Nephron (organoid): ENCODE results near the gene PI4K2A.

Experiments
- H3K27ac Mint-ChIP-seq, 3 experiments: 2 replicates each; pipeline ENCODE4 v1.8.0; 2020; ENCODE audit warnings: mixed read lengths in 3 of 3, mild to moderate bottlenecking in 2 of 3, moderate library complexity in 1 of 3
- H3K27me3 Mint-ChIP-seq: 2 replicates; pipeline ENCODE4 v1.8.0; 2021; ENCODE audit warnings: low read depth, mild to moderate bottlenecking, moderate library complexity, mixed read lengths
- H3K36me3 Mint-ChIP-seq: 2 replicates; pipeline ENCODE4 v1.8.0; 2020; ENCODE audit warnings: low read depth, mixed read lengths
- H3K4me1 Mint-ChIP-seq: 2 replicates; pipeline ENCODE4 v1.8.0; 2020; ENCODE audit warnings: mixed read lengths
- H3K4me3 Mint-ChIP-seq, 3 experiments: 2 replicates each; pipeline ENCODE4 v1.8.0; 2020; ENCODE audit warnings: mild to moderate bottlenecking in 3 of 3, mixed read lengths in 3 of 3, moderate library complexity in 2 of 3
- H3K9me3 Mint-ChIP-seq: 2 replicates; pipeline ENCODE4 v1.8.0; 2020; ENCODE audit warnings: mixed read lengths
- TF ChIP-seq, protein P1 (sequence below), 3 experiments: fragments of 200-600 bp; sonication (generic); IDR thresholded peaks; one replicate each; pipeline ENCODE4 v1.5.0; 2021; ENCODE audit warnings: antibody characterized with exemption in 3 of 3; ENCODE audit not compliant: unreplicated experiment in 3 of 3

Gene PI4K2A

DNA sequence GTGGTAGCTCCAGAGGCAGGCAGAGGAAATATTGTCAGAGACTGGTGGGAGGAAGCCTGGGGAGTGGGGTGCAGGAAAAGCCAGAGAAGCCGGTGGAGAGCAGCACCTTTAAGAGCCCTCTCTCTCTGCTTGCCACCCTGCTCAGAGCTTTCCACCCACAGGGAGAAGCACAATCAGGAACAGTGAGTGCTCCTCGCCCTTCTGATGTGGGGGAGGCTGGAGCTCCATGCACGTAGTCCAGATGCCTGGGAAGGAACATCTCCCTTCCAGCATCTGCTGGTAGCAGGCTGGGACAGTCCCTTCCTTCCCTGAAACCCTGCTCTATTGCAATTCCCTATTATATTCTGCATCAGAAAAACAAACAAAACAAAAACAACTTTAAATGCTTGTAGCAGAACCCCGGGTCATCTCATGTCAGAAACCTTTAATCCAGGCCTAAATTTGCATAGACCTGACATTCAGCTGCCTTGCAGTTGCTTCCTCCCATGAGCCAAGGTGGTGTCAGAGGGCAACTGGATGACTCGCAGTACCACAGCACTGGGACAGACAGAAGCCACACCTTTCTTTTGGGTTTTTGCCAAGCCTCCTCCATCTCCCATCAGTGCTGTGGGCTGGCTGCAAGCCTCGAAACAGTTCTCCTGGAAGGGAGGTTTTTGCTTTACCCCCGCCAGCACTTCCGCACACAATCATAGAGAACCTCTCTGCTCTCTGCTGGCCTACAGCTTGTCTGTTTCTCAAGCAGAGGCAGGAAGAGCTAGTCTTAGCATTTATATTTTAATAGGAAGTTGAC lies 33.5 kb downstream of the PI4K2A start:
- H3K27ac Mint-ChIP-seq: peak overlapping the region; percentile 16 to 78 (median 59)
- H3K4me3 Mint-ChIP-seq: no peak overlapping the region
- H3K36me3 Mint-ChIP-seq: peaks cover 37% of the 10 kb centered on the region
- H3K27me3 Mint-ChIP-seq: no peaks in the 10 kb centered on the region
- H3K4me1 Mint-ChIP-seq: no peaks in the 10 kb centered on the region
- no peaks in the 10 kb centered on the region for H3K9me3 Mint-ChIP-seq
- TF ChIP-seq, protein P1, sequence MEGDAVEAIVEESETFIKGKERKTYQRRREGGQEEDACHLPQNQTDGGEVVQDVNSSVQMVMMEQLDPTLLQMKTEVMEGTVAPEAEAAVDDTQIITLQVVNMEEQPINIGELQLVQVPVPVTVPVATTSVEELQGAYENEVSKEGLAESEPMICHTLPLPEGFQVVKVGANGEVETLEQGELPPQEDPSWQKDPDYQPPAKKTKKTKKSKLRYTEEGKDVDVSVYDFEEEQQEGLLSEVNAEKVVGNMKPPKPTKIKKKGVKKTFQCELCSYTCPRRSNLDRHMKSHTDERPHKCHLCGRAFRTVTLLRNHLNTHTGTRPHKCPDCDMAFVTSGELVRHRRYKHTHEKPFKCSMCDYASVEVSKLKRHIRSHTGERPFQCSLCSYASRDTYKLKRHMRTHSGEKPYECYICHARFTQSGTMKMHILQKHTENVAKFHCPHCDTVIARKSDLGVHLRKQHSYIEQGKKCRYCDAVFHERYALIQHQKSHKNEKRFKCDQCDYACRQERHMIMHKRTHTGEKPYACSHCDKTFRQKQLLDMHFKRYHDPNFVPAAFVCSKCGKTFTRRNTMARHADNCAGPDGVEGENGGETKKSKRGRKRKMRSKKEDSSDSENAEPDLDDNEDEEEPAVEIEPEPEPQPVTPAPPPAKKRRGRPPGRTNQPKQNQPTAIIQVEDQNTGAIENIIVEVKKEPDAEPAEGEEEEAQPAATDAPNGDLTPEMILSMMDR (IDR thresholded peaks at IDR 0.05; ENCODE audit: unreplicated experiment in 3 of 3): no peak

GRCh38 chr10:97675222-97675621 lies 34.8 kb downstream of the PI4K2A start:
- H3K27ac Mint-ChIP-seq: no peak overlapping the region
- no peak overlapping the region for H3K4me3 Mint-ChIP-seq
- no peaks in the 10 kb centered on the region for H3K27me3 Mint-ChIP-seq
- TF ChIP-seq, protein P1 (IDR thresholded peaks at IDR 0.05; ENCODE audit: unreplicated experiment in 3 of 3): no peak
- H3K9me3 Mint-ChIP-seq: no peaks in the 10 kb centered on the region
- H3K4me1 Mint-ChIP-seq: no peaks in the 10 kb centered on the region
- H3K36me3 Mint-ChIP-seq: peaks cover 32% of the 10 kb centered on the region

GRCh38 chr10:97676770-97677581 lies 36.5 kb downstream of the PI4K2A start:
- TF ChIP-seq, protein P1 (IDR thresholded peaks at IDR 0.05; ENCODE audit: unreplicated experiment in 3 of 3): peak; percentile 81 to 93 (median 86)
- H3K36me3 Mint-ChIP-seq: peaks cover 21% of the 10 kb centered on the region
- H3K4me3 Mint-ChIP-seq: no peak overlapping the region
- H3K9me3 Mint-ChIP-seq: no peaks in the 10 kb centered on the region
- no peaks in the 10 kb centered on the region for H3K4me1 Mint-ChIP-seq
- no peak overlapping the region for H3K27ac Mint-ChIP-seq
- H3K27me3 Mint-ChIP-seq: no peaks in the 10 kb centered on the region

- TF ChIP-seq, protein P1 (IDR thresholded peaks at IDR 0.05; ENCODE audit: unreplicated experiment in 3 of 3): no peak
- H3K27ac Mint-ChIP-seq: no peak overlapping the region
Observed at GRCh38 chr10:97679594-97679993, 39.1 kb downstream of the PI4K2A start.

DNA sequence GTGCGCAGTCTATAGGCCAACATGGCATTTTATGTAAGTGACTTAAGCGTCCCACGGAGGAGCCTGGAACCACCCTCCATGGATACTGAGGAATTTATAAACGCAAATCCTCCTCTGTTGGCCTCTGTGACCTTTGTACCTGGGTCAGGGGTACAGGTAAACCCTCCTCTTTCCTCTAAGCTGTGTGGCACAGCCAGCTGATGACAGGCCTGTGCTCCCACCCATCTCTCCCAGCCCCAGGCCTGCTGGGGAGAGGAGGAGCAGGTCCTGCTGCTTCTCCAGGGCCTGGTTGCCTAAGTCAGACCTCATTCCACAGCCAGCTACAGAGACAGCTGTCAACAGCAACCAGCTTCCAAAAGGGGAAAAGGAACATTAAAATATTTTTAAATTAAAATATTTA lies 41.6 kb downstream of the PI4K2A start:
- no peaks in the 10 kb centered on the region for H3K27me3 Mint-ChIP-seq
- H3K9me3 Mint-ChIP-seq: no peaks in the 10 kb centered on the region
- H3K4me3 Mint-ChIP-seq: no peak overlapping the region
- H3K4me1 Mint-ChIP-seq: peaks cover 13% of the 10 kb centered on the region
- no peak overlapping the region for H3K27ac Mint-ChIP-seq
- H3K36me3 Mint-ChIP-seq: no peaks in the 10 kb centered on the region
- TF ChIP-seq, protein P1 (IDR thresholded peaks at IDR 0.05; ENCODE audit: unreplicated experiment in 3 of 3): no peak

More at GRCh38 chr10:97679594-97679993, 39.1 kb downstream of the PI4K2A start:
- Mint-ChIP-seq H3K4me1 (peaks cover 6% of the 10 kb centered on the region), H3K4me3 (no peak overlapping the region), H3K27me3 (no peaks in the 10 kb centered on the region), H3K36me3 (peaks cover 7% of the 10 kb centered on the region), H3K9me3 (no peaks in the 10 kb centered on the region)
